ENCODE results near the gene KLHDC3.

- no peak for TF ChIP-seq CTCF (IDR thresholded peaks at IDR 0.05)
- TF ChIP-seq POLR2A (IDR thresholded peaks at IDR 0.05): no peak
Observed at GRCh38 chr6:43026365-43026764, 12.3 kb downstream of the KLHDC3 start.
